Stimulated activated CD4-positive, alpha-beta T cell treated with anti-CD3 and anti-CD28 coated beads, Interleukin-1b, Interleukin-23, amount 100 ng/mL, for 48 hours (primary cell): ENCODE results near the gene ARHGEF39.

Source experiments
- DNase-seq: peaks from one replicate; pipeline ENCODE4 v3.0.0-alpha.2; 2020

The ARHGEF39 gene

DNA sequence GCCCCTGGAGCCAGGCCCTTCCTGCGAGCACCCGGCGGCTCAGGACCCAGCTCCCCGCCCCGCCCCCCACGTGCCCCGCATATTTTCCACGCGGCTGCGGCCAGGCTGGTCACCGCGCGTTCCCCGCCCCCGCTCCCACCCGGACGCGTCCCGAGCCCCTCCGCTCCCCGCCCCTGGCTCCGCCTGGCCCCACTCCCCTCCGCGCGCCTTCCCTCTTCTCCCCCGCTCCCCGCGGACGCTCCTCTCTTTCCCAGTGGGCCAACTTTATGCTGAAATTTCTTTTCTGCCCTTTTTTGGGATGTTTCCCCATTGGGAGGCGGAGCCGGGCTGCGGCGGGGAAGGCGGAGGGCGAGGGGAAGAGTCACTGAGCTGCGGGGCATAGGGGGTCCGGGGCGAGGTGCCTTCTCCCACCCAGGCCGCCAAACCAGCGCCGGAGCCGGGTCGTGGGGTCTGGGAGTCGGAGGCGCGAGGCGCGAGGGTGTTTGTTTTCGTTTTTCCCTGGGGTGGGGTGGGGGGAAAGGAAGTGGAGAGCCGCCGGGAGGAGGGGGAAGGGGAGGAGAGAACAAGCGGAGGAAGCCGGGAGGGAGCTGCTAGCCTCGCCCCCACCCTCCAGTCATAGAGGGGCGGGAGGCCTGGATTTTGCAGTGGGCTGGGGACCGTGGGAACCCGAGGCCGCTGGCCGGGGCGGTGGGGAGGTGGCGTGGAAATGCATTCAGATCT, 25.8 kb upstream of the ARHGEF39 start:
- DNase-seq = peak; percentile 17

DNA sequence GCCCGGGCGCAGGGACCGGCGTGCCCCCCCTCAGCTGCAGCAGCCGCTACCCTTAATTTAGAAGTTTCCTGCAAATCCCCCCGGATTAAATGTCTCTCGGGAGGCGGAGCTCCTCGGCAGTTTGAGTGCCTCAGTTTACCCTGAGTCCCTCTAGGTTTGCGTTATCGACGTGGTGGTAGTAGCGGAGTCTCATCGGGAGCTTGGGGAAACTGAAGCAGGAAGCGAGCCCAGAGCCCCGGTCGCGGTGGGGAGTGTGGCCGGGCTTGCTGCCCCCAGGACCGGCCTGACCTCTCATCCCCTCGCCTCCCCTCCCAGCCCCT, 25.3 kb upstream of the ARHGEF39 start:
- DNase-seq = no peak

DNA sequence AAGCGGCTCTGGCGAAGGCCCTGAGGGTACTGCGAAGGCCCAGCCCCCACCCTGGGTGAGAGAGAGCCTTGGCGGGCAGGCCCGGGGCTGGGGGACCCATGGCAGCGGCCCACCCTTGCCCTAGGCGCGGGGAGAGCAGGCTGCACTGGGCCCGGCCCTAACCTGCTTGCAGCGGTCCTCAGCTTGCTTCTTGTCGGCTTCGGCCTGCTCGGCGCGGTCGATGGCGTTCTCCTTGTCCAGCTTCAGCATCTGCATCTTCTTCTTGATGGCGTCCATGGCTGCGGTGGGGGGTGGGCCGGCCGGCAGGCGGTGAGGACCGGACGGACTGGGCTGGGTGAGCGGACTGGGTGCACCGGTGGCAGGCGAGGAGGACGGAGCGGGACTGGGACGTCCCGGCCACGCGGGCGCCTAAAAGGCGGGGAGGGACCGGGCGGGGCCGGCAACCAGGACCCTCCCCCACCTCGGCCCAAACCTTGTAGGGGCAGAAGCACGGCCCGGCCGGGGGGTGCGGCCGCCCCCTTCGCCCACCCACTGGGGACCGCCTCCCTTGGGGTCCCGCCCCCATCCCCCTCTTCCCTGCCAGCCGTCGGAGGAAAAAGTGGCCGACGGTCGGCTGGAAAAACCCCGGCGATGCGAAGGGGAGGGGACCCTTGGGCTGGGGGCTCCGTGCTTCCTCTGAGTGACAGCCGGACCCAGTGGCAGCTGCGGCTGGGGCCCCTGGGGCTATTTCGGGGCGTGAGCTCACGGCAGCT, 24.7 kb upstream of the ARHGEF39 start, which contains the start of gene TPM2:
TSS of gene TPM2 (minus strand) at position 384 of the 752 bp plus-strand sequence. CDS start at position 276, 108 bp downstream.
- no peak for DNase-seq

DNA sequence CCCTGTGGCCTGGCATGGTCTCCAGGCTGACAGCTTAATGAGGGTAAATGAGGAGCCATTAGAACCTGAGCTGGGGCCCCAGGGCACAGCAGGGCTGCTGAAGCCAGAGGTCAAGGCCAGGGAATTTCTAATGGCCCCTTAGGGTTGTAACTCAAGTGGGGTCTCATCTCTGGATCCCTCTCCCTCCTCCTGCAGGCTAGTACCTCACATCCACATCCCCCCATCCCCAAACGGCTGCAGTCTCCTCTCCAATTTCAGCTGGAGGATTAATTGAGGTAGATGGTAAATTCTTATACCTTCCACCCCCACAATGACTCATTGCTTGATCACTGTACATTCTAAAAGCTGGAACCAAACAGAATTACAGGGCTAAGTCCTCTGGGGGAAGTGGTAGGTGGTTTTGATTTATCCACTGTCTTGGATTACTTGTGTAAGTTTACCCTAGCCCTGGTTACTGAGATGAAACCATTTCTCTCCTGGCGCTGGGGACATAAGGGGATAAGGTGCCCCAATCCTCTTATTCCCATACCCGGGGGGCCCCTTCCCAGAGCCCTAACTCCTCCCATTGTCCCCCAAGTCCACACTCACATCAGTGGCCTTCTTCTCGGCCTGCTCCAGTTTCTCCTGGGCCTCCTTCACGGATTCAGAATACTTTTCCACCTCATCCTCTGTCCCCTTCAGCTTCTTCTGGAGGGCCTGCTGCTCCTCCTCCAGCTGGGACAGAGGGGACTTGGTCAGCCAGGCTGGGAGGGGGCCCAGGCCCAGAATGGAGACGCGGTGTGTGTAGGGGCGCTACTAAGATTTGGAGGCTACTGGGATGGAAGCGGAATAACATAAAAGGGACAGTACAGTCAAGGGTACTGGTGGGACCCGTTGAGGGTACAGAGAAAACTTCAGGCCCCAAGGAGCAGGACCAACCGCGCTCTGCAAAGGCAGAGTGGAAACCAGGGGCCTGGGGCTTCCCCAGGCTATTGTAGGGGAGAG, 23.9 kb upstream of the ARHGEF39 start:
- DNase-seq = no peak

DNA sequence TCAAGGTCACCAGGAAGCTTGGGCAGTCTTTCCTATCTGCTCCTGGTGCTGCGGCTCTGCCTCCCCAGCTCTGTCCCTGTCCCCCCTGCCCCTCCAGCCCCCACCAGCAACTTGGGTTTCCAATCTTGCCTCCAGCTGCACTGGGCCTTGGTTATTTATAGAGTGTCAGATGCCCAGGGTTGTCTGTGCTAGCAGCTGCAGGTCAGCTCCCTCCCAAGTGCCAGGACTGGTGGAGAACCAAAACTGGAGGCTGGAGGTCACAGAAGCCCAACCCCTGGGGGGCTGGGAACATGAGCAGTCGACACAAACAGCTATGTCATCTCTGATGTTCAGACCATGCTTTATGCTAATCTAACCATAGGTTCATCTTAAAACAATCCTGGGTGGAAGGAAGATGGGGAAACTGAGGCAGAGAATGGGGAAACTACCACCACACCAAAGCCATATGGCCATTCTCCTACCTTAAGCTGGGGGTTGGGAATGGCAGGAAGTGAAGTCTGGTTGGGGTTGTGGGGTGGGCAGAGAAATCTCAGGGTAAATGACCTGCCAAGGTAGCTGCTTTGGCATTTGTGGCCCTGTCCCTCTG, 23.1 kb upstream of the ARHGEF39 start:
- DNase-seq = no peak

DNA sequence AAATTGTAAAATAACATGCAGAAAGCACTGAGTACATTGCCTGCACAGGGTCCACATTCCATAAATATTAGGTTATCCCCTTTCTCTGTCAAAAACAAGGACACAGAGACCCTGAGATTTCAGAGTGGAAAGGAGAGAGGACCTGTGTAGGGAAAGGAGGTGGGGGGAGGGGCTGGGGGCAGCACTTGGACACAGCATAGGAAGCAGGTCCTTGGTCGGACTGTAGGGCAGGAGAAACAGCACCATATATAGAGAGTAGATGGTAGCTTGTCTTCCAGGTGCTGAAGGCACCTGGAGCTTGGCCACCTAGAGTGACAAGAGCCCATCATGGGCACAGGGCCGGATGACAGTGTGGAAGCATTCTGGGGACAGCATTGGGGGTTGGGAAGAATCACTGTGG, 22.3 kb upstream of the ARHGEF39 start:
- no peak for DNase-seq

DNA sequence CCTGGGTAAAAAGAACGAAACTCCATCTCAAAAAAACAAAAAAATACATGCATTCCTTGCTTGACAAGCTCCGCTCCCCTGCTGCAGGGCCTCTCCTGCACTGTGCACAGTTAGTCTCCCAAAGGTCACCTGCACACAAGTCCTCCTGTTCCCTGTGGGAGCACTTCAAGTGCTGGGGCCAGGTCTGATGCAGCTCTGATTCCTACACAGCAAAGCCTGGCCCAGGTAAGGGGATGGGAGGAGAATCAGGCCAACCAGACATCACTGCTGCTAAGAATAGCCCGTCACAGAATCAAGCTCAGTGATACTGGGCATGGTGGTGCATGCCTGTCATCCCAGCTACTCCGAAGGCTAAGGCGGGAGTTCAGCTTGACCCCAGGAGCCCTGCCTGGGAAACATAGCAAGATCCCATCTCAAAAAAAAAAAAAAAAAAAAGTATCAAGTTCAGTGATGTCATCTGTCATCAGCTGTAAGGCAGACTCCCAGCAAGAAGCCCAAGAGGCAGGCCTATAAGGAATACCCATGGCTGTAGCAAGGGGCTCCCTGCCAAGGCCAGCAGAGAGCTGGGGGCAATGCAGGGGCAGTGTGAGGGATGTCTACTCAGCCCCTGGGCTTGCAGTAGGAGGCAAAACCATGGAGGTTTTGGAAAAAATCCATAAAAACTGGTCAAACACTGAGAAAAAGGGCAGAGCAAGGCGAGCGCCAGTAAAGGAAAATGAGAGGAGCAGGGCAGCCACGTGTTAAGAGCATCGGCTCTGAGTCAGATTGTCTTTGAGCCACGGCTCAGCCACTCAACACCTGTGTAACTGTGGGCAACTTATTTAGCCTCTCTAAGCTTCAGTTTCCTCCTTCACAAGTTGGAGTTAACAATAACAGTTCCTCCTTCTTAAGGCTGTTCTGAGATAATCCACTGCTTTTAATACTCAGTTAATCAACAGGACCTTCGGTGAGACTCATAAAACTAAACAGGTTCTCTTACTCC, 21.5 kb upstream of the ARHGEF39 start:
- no peak for DNase-seq

DNA sequence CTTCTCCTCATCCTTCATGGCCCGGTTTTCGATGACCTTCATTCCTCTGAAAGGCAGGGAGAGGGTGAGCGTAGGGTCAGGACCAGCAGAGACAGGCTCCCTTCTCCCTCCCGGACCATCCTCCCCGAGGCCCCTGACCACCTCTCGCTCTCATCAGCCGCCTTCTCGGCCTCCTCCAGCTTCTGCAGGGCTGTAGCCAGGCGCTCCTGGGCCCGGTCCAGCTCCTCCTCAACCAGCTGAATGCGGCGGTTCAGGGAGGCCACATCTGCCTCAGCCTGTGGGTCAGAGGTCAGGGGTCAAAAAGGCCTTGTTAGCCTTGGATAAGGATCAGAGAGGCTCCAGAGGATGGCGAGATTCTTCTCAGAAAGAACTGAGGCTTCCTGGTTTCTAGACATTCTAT, 20.5 kb upstream of the ARHGEF39 start:
- no peak for DNase-seq

DNA sequence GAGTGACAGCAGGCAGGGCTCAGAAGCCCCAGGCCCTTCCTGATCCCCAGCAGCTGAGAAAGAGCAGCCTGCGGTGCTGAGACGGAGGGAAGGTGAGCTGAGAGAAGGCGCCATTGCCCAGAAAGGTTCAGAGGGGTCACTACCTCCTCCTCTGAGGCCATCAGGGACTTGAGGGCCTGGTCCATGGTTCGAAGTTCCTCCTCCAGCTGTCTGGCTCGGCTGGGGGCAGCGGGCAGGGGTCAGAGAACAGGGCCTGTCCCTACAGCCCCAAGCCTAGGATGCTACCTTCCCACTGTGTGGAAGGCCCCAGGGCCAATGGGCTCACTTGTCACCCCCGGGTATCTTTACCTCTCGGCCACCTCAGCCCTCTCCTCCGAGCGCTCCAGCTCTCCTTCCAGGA, 19.9 kb upstream of the ARHGEF39 start:
- no peak for DNase-seq

DNA sequence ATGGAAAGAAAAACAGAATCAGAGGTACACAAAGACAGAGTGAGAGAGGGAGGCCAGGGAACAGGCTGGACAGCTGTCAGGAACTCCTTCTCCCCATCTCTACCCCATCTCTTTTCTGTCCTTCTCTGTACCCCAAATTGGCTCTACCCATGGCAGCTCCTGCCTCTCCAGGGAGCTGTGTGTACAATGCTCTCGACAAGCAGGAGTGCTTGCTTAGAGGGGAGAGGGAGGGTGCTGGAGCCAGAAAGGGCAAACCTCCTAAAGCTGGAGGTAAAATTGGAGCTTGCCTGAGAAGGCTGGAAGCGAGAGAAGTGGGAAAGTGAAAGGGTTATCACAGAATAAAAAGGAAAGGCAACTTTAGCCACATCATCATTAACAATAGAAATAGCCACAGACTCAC, 18.3 kb upstream of the ARHGEF39 start:
- DNase-seq = no peak

DNA sequence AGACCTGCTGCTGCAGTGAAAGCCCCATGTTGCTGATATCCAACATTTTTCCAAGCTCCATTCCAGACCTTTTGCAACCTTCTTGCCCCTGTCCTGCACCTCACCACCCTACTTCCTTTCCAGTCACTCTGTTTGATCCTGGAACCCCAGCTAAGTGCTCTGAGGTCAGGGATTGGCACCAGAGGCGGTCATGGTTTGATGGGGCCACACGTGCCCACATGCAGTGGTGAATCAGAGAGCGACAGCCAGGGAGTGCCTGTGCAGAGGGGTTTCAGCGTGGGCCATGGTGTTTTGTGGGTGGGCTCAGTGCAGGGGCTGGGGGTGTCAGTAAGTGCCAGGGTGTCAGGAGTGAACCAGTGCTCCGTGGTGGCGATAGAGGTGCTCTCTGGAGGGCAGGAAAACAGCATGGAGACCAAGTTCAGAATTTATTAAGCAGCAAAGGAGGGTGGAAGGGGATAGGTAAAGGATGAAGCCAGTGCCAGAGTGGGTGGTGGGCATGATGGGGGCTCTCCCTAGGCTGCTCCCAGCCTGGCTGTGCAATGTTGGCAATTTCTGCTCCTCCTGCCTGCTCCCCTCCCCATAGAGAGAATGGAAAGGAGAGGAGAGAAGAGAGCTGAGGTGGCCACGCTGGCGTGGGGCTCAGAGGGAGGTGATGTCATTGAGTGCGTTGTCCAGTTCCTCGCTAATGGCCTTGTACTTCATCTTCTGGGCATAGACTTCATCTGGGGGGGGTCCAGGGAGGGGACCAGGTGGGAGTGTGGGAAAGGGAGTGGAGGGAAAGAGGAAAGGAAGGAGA, 17.7 kb upstream of the ARHGEF39 start:
- DNase-seq = no peak

DNA sequence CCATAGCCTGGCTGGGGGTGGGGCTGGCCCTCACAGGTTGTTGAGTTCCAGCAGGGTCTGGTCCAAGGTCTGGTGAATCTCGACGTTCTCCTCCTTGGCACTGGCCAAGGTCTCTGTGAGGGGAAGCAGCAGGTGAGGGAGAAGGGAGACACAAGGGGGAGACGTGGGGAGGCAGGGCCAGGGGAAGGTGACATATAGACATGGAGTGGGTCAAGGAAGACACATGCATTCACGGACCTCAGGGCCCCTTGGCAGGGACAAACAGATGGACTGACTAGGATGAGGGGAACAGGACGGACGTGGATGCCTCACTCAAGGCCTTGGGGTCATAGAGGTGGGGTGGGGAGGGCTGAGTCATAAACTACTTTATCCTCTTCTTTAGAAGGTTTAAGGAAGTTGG, 17.1 kb upstream of the ARHGEF39 start:
- no peak for DNase-seq

DNA sequence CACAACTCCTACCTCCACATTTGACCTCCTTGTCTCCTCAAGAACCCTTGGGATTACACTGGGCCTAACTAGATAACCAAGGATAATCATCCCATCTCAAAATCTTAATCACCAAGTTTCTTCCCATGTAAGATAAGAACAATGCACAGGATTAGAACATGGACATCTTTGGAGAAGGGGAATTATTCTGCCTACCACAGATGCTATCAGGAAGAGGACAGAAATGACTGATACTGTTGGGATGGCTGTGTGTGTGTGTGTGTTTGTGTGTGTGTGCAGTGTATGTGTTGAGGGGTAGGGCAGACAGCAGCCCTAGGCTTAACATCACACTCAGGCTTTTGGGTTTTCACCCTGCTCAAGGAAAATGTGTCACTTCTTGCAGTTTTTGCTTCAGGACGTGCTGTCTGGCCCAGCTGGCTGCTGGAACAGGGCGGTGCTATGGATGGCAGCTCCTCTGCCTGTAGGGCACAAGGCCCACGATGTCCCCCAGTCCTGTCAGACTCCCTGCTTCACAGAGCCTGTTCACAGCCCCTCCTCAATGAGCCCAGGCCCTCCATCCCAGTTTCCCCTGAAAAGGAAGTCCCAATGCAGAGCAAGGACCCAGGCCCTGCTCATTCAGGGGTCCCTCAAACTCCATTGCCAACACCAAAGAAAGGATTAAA, 16.5 kb upstream of the ARHGEF39 start:
- no peak for DNase-seq

DNA sequence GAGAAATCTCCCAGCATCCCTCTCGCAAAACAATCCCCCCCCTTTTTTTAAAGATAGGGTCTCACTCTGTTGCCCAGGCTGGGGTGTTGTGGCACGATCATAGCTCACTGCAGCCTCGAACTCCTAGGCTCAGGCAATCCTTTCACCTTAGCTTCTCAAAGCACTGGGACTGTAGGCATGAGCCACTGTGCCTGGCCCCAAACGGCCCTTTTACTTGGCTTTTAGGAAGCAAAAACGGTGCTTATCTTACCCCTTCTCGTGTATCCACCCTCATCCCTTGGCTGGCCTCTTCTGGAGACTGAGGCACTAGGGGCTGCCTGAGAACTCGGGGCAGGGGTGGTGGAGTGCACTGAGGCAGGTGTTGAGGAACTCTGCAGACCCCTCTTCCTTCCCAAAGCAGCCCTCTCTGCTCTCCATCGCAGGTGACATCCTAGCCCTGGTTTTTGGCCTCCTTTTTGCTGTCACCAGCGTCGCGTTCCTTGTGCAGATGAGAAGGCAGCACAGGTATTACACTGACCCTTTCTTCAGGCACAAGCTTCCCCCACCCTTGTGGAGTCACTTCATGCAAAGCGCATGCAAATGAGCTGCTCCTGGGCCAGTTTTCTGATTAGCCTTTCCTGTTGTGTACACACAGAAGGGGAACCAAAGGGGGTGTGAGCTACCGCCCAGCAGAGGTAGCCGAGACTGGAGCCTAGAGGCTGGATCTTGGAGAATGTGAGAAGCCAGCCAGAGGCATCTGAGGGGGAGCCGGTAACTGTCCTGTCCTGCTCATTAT, 15.5 kb upstream of the ARHGEF39 start:
- no peak for DNase-seq

DNA sequence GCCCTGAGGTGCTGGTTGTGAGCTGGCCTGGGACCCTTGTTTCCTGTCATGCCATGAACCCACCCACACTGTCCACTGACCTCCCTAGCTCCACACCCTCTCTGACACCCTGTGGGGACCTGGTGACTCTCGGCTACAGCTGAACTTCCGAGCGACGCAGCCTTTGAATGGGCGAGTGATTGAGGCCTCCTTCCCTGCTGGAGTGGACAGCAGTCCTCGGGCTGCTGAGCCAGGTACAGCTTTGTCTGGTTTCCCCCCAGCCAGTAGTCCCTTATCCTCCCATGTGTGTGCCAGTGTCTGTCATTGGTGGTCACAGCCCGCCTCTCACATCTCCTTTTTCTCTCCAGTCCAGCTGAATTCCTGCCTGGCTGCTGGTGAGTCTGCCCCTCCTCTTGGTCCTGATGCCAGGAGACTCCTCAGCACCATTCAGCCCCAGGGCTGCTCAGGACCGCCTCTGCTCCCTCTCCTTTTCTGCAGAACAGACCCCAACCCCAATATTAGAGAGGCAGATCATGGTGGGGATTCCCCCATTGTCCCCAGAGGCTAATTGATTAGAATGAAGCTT, 14.9 kb upstream of the ARHGEF39 start:
- no peak for DNase-seq

DNA sequence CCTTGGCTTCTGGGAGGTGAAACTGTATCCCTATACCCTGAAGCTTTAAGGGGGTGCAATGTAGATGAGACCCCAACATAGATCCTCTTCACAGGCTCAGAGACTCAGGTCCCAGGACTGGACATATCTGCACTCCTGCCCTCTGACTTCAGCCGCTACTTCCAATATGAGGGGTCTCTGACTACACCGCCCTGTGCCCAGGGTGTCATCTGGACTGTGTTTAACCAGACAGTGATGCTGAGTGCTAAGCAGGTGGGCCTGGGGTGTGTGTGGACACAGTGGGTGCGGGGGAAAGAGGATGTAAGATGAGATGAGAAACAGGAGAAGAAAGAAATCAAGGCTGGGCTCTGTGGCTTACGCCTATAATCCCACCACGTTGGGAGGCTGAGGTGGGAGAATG, 14.1 kb upstream of the ARHGEF39 start:
- DNase-seq = no peak

DNA sequence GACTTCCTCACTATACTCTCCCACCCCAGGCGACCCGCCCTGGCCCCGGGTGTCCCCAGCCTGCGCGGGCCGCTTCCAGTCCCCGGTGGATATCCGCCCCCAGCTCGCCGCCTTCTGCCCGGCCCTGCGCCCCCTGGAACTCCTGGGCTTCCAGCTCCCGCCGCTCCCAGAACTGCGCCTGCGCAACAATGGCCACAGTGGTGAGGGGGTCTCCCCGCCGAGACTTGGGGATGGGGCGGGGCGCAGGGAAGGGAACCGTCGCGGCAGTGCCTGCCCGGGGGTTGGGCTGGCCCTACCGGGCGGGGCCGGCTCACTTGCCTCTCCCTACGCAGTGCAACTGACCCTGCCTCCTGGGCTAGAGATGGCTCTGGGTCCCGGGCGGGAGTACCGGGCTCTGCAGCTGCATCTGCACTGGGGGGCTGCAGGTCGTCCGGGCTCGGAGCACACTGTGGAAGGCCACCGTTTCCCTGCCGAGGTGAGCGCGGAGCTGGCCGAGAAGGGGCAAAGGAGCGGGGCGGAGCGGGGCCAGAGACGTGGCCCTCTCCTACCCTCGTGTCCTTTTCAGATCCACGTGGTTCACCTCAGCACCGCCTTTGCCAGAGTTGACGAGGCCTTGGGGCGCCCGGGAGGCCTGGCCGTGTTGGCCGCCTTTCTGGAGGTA, 10.9 kb upstream of the ARHGEF39 start:
- DNase-seq = no peak

DNA sequence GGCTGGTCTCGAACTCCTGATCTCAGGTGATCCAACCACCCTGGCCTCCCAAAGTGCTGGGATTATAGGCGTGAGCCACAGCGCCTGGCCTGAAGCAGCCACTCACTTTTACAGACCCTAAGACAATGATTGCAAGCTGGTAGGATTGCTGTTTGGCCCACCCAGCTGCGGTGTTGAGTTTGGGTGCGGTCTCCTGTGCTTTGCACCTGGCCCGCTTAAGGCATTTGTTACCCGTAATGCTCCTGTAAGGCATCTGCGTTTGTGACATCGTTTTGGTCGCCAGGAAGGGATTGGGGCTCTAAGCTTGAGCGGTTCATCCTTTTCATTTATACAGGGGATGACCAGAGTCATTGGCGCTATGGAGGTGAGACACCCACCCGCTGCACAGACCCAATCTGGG, 10.2 kb upstream of the ARHGEF39 start:
- DNase-seq = no peak

DNA sequence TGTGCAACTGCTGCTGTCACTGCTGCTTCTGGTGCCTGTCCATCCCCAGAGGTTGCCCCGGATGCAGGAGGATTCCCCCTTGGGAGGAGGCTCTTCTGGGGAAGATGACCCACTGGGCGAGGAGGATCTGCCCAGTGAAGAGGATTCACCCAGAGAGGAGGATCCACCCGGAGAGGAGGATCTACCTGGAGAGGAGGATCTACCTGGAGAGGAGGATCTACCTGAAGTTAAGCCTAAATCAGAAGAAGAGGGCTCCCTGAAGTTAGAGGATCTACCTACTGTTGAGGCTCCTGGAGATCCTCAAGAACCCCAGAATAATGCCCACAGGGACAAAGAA, 9.0 kb upstream of the ARHGEF39 start:
- no peak for DNase-seq
